H9 (cell line): ENCODE measurements around the gene METTL16. TPM values are rescaled to one million over a fixed set of nuclear protein-coding genes. Genes with fewer than 3 reads are reported as not detected.

Source experiments
- DNase-seq: peaks from one replicate; pipeline ENCODE4 v3.0.0-alpha.2; 2017
- H2AFZ ChIP-seq: one replicate; pipeline ENCODE4 v1.6.1; 2013; ENCODE audit warnings: mild to moderate bottlenecking, low read length, control low read depth, moderate library complexity
- H2AK5ac ChIP-seq: 2 replicates; pipeline ENCODE4 v1.6.1; 2013; ENCODE audit warnings: low read length, control low read depth, mixed read lengths; ENCODE audit not compliant: insufficient read length
- H2BK120ac ChIP-seq: one replicate; pipeline ENCODE4 v1.6.1; 2013; ENCODE audit warnings: low read depth, mild to moderate bottlenecking, low read length, control low read depth, inconsistent platforms; ENCODE audit not compliant: poor library complexity, severe bottlenecking
- H2BK12ac ChIP-seq: 2 replicates; pipeline ENCODE4 v1.6.1; 2013; ENCODE audit warnings: low read length, control low read depth, mixed read lengths, low read depth; ENCODE audit not compliant: insufficient read length
- H2BK15ac ChIP-seq: 2 replicates; pipeline ENCODE4 v1.6.1; 2013; ENCODE audit warnings: low read depth, low read length, control low read depth
- H2BK20ac ChIP-seq: one replicate; pipeline ENCODE4 v1.6.1; 2013; ENCODE audit warnings: low read depth, mild to moderate bottlenecking, low read length, control low read depth, inconsistent platforms; ENCODE audit not compliant: poor library complexity, severe bottlenecking
- H2BK5ac ChIP-seq: 2 replicates; pipeline ENCODE4 v1.6.1; 2013; ENCODE audit warnings: low read length, control low read depth, mixed read lengths; ENCODE audit not compliant: insufficient read length
- H3K14ac ChIP-seq: 2 replicates; pipeline ENCODE4 v1.6.1; 2013; ENCODE audit warnings: low read length, control low read depth; ENCODE audit not compliant: insufficient read depth
- H3K18ac ChIP-seq: 2 replicates; pipeline ENCODE4 v1.6.1; 2013; ENCODE audit warnings: low read depth, mild to moderate bottlenecking, mixed read lengths, low read length, control low read depth; ENCODE audit not compliant: insufficient read length
- H3K23ac ChIP-seq: 2 replicates; pipeline ENCODE4 v1.6.1; 2013; ENCODE audit warnings: low read length, control low read depth, mixed read lengths, low read depth; ENCODE audit not compliant: insufficient read length
- H3K23me2 ChIP-seq: 2 replicates; pipeline ENCODE4 v1.6.1; 2013; ENCODE audit warnings: low read depth, mild to moderate bottlenecking, mixed read lengths, low read length, control low read depth; ENCODE audit not compliant: insufficient read length, poor library complexity, severe bottlenecking
- H3K27ac ChIP-seq: 2 replicates; pipeline ENCODE4 v1.5.1; 2013; ENCODE audit warnings: low read length, control low read depth, mixed read lengths, low read depth; ENCODE audit not compliant: insufficient read length
- H3K27me3 ChIP-seq: 2 replicates; pipeline ENCODE4 v1.6.1; 2013; ENCODE audit warnings: low read length, control low read depth, inconsistent platforms; ENCODE audit not compliant: insufficient read depth
- H3K4ac ChIP-seq: 2 replicates; pipeline ENCODE4 v1.6.1; 2013; ENCODE audit warnings: low read depth, mild to moderate bottlenecking, control low read depth, inconsistent platforms, low read length, moderate library complexity
- H3K4me1 ChIP-seq: 2 replicates; pipeline ENCODE4 v1.6.1; 2013; ENCODE audit warnings: low read length, control low read depth, inconsistent platforms; ENCODE audit not compliant: insufficient read depth
- H3K4me2 ChIP-seq: 2 replicates; pipeline ENCODE4 v1.6.1; 2013; ENCODE audit warnings: low read length, control low read depth, mixed read lengths; ENCODE audit not compliant: insufficient read length, insufficient read depth
- H3K56ac ChIP-seq: 2 replicates; pipeline ENCODE4 v1.6.1; 2013; ENCODE audit warnings: low read depth, mild to moderate bottlenecking, mixed read lengths, low read length, control low read depth; ENCODE audit not compliant: insufficient read length
- H3K79me1 ChIP-seq: 2 replicates; pipeline ENCODE4 v1.6.1; 2013; ENCODE audit warnings: low read depth, mild to moderate bottlenecking, moderate library complexity, low read length, control low read depth, inconsistent platforms; ENCODE audit not compliant: insufficient read depth, poor library complexity, severe bottlenecking
- H3K79me2 ChIP-seq: 2 replicates; pipeline ENCODE4 v1.6.1; 2013; ENCODE audit warnings: low read length, control low read depth, inconsistent platforms; ENCODE audit not compliant: insufficient read depth
- H3K9ac ChIP-seq: 2 replicates; pipeline ENCODE4 v1.6.1; 2013; ENCODE audit warnings: low read length, control low read depth, mixed read lengths; ENCODE audit not compliant: insufficient read length; ENCODE audit errors: extremely low read depth
- H3K9me3 ChIP-seq: one replicate; pipeline ENCODE4 v1.6.1; 2013; ENCODE audit warnings: low read depth, low read length, inconsistent platforms; ENCODE audit not compliant: control insufficient read depth
- H3T11ph ChIP-seq: one replicate; pipeline ENCODE4 v1.6.1; 2013; ENCODE audit warnings: mild to moderate bottlenecking, low read length, control low read depth, inconsistent platforms
- H4K20me1 ChIP-seq: one replicate; pipeline ENCODE4 v1.6.1; 2013; ENCODE audit not compliant: control insufficient read depth, insufficient read length, insufficient read depth
- H4K5ac ChIP-seq: 2 replicates; pipeline ENCODE4 v1.6.1; 2013; ENCODE audit warnings: low read depth, mild to moderate bottlenecking, mixed read lengths, low read length, control low read depth; ENCODE audit not compliant: insufficient read length
- H4K8ac ChIP-seq: replicated peaks from 2 replicates; pipeline ENCODE4 v1.6.1; 2013; ENCODE audit warnings: low read length, control low read depth, mixed read lengths, low read depth; ENCODE audit not compliant: insufficient read length
- H4K91ac ChIP-seq: 2 replicates; pipeline ENCODE4 v1.6.1; 2013; ENCODE audit warnings: low read depth, mild to moderate bottlenecking, moderate library complexity, mixed read lengths, low read length, control low read depth; ENCODE audit not compliant: insufficient read length
- H3K27ac Mint-ChIP-seq, 3 experiments: 2 replicates in 2 of 3; 3 replicates in 1 of 3; pipeline ENCODE4 v1.8.0; 2020 to 2021; ENCODE audit warnings: mixed read lengths in 3 of 3, mild to moderate bottlenecking in 1 of 3, moderate library complexity in 1 of 3
- H3K27me3 Mint-ChIP-seq: 2 replicates; pipeline ENCODE4 v1.8.0; 2021; ENCODE audit warnings: low read depth, mild to moderate bottlenecking, moderate library complexity, mixed read lengths
- H3K36me3 Mint-ChIP-seq, 3 experiments: 2 replicates in 2 of 3; 3 replicates in 1 of 3; pipeline ENCODE4 v1.8.0; 2020 to 2021; ENCODE audit warnings: low read depth in 3 of 3, mixed read lengths in 3 of 3; ENCODE audit not compliant: insufficient read depth in 1 of 3
- H3K4me1 Mint-ChIP-seq, 2 experiments: 2 replicates each; pipeline ENCODE4 v1.8.0; 2020; ENCODE audit warnings: mixed read lengths in 2 of 2
- H3K4me3 Mint-ChIP-seq, 2 experiments: 2 replicates in 1 of 2; 3 replicates in 1 of 2; pipeline ENCODE4 v1.8.0; 2020 to 2021; ENCODE audit warnings: mild to moderate bottlenecking in 2 of 2, mixed read lengths in 2 of 2, moderate library complexity in 1 of 2
- H3K9me3 Mint-ChIP-seq, 2 experiments: 2 replicates in 1 of 2; 3 replicates in 1 of 2; pipeline ENCODE4 v1.8.0; 2020; ENCODE audit warnings: mild to moderate bottlenecking in 2 of 2, mixed read lengths in 2 of 2, moderate library complexity in 1 of 2
- WGBS: extraction: QIAGEN DNeasy Blood & Tissue Kit; methylation state at CpG from one replicate; pipeline ENCODE4 v1.1.7; 2013; ENCODE audit warnings: missing lambda C conversion rate, low lambda C conversion rate, mixed read lengths; ENCODE audit not compliant: insufficient read length; ENCODE audit errors: extremely low coverage; 5-methylcytosine and 5-hydroxymethylcytosine counted together
- total RNA-seq: library from RNA; stranded (reverse); gene quantifications from 2 replicates; pipeline ENCODE4 v1.2.1, GENCODE V29; 2021
- TF ChIP-seq, protein P1 (sequence below): fragments of 200-600 bp; sonication (generic); conservative IDR thresholded peaks from 3 replicates; pipeline ENCODE4 v1.8.0; 2021; ENCODE audit warnings: antibody characterized with exemption, mild to moderate bottlenecking

The METTL16 gene
- total RNA-seq, 1 experiment from 2014 or later, result 55.4 TPM

DNA sequence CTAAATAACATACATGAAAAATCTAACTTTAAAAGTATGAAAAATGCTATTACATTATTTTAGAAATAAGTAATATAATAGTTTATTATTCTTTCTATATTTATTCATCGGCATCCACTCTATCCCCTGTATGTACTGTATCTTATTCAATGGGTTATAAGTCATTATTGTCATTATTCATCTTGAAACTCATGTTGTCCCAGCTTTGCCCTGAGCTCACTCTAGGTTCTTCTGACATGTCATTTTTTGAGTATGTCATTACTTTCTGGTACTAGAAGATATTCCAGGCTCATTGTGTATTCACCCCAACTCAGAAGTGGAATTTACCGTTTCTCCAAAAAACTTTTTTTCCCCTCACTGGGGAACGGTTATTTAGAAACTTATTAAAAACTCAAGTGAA is 57.8 kb downstream of the METTL16 start:
- H3K4me1 Mint-ChIP-seq, result peaks cover 17 to 23% of the 10 kb centered on the region in 2 experiments
- Histone ChIP-seq H2BK15ac (no peak overlapping the region), H3K4me1 (no peaks in the 10 kb centered on the region), H3K79me1 (no peaks in the 10 kb centered on the region), H2BK20ac (no peak overlapping the region), H4K8ac (no peak overlapping the region), H4K91ac (no peak overlapping the region), H3K27ac (no peak overlapping the region), H3K23me2 (no peaks in the 10 kb centered on the region), H3K9me3 (no peaks in the 10 kb centered on the region), H3K14ac (no peak overlapping the region), H3K4me2 (no peak overlapping the region), H4K5ac (no peak overlapping the region), H3K18ac (no peak overlapping the region), H3K4ac (no peak overlapping the region), H3T11ph (no peak overlapping the region), H4K20me1 (no peaks in the 10 kb centered on the region), H2BK5ac (no peak overlapping the region), H3K27me3 (no peaks in the 10 kb centered on the region), H3K9ac (no peak overlapping the region), H3K79me2 (no peaks in the 10 kb centered on the region; the same call in 1 of the 2 replicates), H2BK120ac (no peak overlapping the region), H3K56ac (no peak overlapping the region), H2AFZ (no peak overlapping the region), H2BK12ac (no peak overlapping the region), H2AK5ac (no peak overlapping the region), H3K23ac (no peak overlapping the region)
- DNase-seq, result no peak
- no peak overlapping the region for H3K4me3 Mint-ChIP-seq
- peaks cover 16 to 36% (median 34%) of the 10 kb centered on the region in 3 experiments for H3K36me3 Mint-ChIP-seq
- H3K9me3 Mint-ChIP-seq, result peaks cover 0 to 3% of the 10 kb centered on the region in 2 experiments; a peak in 1 of 5 replicates
- no CpG with 5 or more reads among the region's 3 CpGs for WGBS
- no peak overlapping the region for H3K27ac Mint-ChIP-seq
- TF ChIP-seq, protein P1, sequence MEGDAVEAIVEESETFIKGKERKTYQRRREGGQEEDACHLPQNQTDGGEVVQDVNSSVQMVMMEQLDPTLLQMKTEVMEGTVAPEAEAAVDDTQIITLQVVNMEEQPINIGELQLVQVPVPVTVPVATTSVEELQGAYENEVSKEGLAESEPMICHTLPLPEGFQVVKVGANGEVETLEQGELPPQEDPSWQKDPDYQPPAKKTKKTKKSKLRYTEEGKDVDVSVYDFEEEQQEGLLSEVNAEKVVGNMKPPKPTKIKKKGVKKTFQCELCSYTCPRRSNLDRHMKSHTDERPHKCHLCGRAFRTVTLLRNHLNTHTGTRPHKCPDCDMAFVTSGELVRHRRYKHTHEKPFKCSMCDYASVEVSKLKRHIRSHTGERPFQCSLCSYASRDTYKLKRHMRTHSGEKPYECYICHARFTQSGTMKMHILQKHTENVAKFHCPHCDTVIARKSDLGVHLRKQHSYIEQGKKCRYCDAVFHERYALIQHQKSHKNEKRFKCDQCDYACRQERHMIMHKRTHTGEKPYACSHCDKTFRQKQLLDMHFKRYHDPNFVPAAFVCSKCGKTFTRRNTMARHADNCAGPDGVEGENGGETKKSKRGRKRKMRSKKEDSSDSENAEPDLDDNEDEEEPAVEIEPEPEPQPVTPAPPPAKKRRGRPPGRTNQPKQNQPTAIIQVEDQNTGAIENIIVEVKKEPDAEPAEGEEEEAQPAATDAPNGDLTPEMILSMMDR, result no peak
- no peaks in the 10 kb centered on the region for H3K27me3 Mint-ChIP-seq
